GM18870 (cell line): ENCODE results near the gene C6orf89.
A peak's percentile ranks its signal among the peaks of the same experiment; 100 is the strongest.
"Not testable (repeated sequence)": the region's sequence is repeated elsewhere in the genome, so short reads cannot be mapped to it uniquely, and the experiment has no call there.

Experiments used
- ATAC-seq: cut with Tn5 transposase; IDR thresholded peaks from one replicate; pipeline ENCODE4 v1.9.1; 2021; ENCODE audit warnings: moderate library complexity; ENCODE audit not compliant: unreplicated experiment

Gene C6orf89

GRCh38 chr6:36886950-36887618 is 1.3 kb downstream of the C6orf89 start:
- no peak for ATAC-seq

GRCh38 chr6:36888115-36888643 is 2.4 kb downstream of the C6orf89 start:
- no peak for ATAC-seq

GRCh38 chr6:36888654-36889481 is 3.1 kb downstream of the C6orf89 start:
- ATAC-seq: no peak

- ATAC-seq: no peak
Measured at GRCh38 chr6:36890112-36890663, 4.4 kb downstream of the C6orf89 start.

- not testable (repeated sequence) for ATAC-seq
Measured at GRCh38 chr6:36891153-36891552, 5.4 kb downstream of the C6orf89 start.

- no peak for ATAC-seq
Measured at GRCh38 chr6:36893976-36894932, 8.5 kb downstream of the C6orf89 start.

GRCh38 chr6:36897609-36898008 is 11.9 kb downstream of the C6orf89 start:
- ATAC-seq: no peak

GRCh38 chr6:36904114-36904513 is 18.4 kb downstream of the C6orf89 start:
- no peak for ATAC-seq

GRCh38 chr6:36904851-36905393 is 19.2 kb downstream of the C6orf89 start:
- no peak for ATAC-seq

- no peak for ATAC-seq
Measured at GRCh38 chr6:36906539-36907325, 21.0 kb downstream of the C6orf89 start.

GRCh38 chr6:36907781-36908180 is 22.0 kb downstream of the C6orf89 start:
- ATAC-seq: no peak

GRCh38 chr6:36908747-36909146 is 23.0 kb downstream of the C6orf89 start:
- ATAC-seq: no peak

- ATAC-seq: peak; percentile 17
Measured at GRCh38 chr6:36912030-36912454, 26.3 kb downstream of the C6orf89 start.

- peak; percentile 84 for ATAC-seq
Measured at GRCh38 chr6:36912586-36912985, 26.8 kb downstream of the C6orf89 start.

GRCh38 chr6:36913082-36913481 is 27.3 kb downstream of the C6orf89 start:
- peak; percentile 7 for ATAC-seq

GRCh38 chr6:36914227-36914794 is 28.6 kb downstream of the C6orf89 start:
- no peak for ATAC-seq

GRCh38 chr6:36915599-36915998 is 29.8 kb downstream of the C6orf89 start:
- ATAC-seq: no peak

GRCh38 chr6:36916126-36916525 is 30.4 kb downstream of the C6orf89 start:
- ATAC-seq: no peak

- ATAC-seq: no peak
Measured at GRCh38 chr6:36917541-36918193, 31.9 kb downstream of the C6orf89 start.
